IPS-18c (cell line): ENCODE measurements around the gene CNNM2.
"Not testable (repeated sequence)": the region's sequence is repeated elsewhere in the genome, so short reads cannot be mapped to it uniquely, and the experiment has no call there.

ENCODE experiments used
- H3K4me3 ChIP-seq: 2 replicates; pipeline ENCODE4 v1.7.0; 2013; ENCODE audit warnings: low read depth, mild to moderate bottlenecking, low read length, moderate library complexity; ENCODE audit not compliant: insufficient read depth
- H3K9me3 ChIP-seq: one replicate; pipeline ENCODE4 v1.6.1; 2013; ENCODE audit warnings: mild to moderate bottlenecking, low read length, moderate library complexity; ENCODE audit not compliant: control insufficient read depth, insufficient read depth

The CNNM2 gene

DNA sequence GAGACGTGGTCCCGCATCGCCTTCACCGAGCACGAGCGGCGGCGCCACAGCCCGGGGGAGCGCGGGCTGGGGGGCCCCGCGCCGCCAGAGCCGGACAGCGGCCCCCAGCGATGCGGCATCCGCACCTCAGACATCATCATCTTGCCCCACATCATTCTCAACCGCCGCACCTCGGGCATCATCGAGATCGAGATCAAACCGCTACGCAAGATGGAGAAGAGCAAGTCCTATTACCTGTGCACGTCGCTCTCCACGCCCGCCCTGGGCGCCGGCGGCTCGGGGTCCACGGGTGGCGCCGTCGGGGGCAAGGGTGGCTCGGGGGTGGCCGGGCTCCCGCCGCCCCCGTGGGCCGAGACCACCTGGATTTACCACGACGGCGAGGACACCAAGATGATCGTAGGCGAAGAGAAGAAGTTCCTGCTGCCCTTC is 737 bp downstream of the CNNM2 start:
- peak overlapping the region; percentile 99 for H3K4me3 ChIP-seq

DNA sequence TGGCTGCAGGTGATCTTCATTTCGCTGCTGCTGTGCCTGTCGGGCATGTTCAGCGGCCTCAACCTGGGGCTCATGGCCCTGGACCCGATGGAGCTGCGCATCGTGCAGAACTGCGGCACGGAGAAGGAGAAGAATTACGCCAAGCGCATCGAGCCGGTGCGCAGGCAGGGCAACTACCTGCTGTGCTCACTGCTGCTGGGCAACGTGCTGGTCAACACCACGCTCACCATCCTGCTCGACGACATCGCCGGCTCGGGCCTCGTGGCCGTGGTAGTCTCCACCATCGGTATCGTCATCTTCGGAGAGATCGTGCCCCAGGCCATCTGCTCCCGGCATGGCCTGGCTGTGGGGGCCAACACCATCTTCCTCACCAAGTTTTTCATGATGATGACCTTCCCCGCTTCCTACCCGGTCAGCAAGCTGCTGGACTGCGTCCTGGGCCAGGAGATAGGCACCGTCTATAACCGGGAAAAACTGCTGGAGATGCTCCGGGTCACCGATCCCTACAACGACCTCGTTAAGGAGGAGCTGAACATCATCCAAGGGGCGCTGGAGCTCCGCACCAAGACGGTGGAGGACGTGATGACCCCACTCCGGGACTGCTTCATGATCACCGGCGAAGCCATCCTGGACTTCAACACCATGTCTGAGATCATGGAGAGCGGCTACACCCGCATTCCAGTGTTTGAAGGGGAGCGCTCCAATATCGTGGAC is 1.3 kb downstream of the CNNM2 start:
- H3K4me3 ChIP-seq, result peak overlapping the region; percentile 99
- H3K9me3 ChIP-seq, result no peaks in the 10 kb centered on the region

More for the DNA sequence above, 737 bp downstream of the CNNM2 start:
- H3K9me3 ChIP-seq, result no peaks in the 10 kb centered on the region

DNA sequence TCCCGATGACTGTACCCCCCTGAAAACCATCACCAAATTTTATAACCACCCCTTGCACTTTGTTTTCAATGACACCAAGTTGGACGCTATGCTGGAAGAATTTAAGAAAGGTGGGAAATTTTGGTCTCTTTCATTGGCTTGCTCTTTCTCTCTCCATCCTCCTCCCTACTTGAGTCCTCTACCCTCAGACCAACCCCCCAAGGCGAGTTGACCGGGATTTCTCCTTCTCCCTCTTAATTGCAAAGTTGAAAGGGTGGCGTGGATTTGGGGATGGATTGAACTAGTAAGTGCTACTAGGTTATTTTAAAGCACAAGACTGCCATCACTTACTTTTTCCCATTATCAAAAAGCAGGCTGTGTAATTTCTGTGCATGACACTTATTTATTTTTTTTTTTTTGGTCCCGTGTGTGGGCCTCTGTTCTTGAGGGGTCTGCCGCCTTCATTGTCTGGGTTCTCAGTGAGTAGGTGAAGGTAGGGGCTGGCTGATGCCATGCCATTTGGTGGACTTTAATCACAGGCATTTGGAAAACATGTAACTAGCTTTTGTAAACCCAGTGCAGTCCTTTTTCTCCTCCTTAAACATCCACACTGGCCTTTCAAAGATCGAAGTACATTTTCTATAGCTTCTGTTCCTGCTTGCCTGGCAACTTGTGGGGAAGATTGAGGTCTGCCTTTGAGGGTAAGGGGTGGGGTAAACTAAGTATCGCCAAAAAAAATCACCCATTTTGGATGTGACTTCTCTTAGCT is 2.1 kb downstream of the CNNM2 start:
- Histone ChIP-seq H3K9me3 (no peaks in the 10 kb centered on the region), H3K4me3 (peak overlapping the region; percentile 99)

DNA sequence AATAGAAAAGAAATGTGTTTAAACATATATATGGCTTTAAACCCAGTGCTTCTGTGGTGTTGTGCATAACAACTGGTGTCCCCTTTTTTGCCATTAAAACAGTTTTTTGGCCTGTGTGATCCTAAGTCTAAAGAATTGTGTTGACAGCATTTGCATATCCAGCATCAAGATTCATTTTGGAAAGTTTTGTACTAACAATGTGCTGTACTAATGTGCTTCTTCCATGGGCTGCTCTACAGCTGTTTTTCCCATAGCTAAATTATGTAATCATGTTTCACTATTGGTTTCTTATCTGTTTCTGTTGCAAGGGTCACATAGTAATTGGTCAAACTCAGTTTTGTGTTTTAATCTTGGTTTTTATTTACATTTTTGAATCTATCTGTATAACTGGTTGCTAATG is 5.5 kb downstream of the CNNM2 start:
- H3K9me3 ChIP-seq, result no peaks in the 10 kb centered on the region
- no peak overlapping the region for H3K4me3 ChIP-seq

DNA sequence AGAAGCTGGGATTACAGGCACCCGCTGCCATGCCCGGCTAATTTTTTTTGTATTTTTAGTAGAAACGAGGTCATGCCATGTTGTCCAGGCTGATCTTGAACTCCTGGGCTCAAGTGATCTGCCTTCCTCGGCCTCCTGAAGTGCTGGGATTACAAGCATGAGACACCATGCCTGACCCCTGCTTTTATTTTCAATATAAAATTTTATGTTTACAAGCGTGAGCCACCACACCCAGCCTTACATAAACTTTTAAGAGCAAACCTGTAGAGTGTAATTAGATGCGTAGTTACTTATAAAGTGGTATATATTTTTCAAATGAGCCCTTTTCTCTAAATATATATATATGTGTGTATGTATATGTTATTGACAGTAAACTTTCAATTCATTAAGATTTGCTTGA is 8.7 kb downstream of the CNNM2 start:
- peaks cover 4% of the 10 kb centered on the region for H3K9me3 ChIP-seq
- no peak overlapping the region for H3K4me3 ChIP-seq

DNA sequence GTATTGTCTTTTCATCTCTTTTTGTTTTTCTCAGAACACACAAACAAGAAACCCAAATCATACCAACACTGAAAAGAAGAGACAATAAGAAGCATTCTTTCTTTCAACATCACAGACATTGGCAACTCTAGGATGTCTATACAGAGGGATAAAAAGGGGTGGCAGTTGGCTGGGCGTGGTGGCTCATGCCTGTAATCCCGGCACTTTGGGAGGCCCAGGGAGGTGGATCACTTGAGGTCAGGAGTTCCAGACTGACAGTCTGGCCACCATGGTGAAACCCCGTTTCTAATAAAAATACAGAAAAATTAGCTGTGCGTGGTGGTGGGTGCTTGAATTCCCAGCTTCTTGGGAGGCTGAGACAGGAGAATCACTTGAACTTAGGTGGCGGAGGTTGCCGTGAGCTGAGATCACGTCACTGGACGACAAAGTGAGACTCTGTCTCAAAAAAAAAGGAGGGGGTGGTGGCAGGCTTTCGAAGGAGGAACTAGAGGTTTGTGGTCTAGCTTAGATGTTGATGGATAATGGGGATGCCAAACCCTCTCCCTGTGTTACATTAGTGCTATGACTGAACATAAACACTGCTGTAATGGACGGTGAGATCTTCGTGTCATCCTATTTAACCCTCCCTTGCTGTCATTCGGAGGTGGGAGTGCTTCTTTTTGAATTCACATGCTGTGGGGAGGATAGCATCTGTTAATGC is 9.4 kb downstream of the CNNM2 start:
- Histone ChIP-seq H3K9me3 (peaks cover 4% of the 10 kb centered on the region), H3K4me3 (no peak overlapping the region)

DNA sequence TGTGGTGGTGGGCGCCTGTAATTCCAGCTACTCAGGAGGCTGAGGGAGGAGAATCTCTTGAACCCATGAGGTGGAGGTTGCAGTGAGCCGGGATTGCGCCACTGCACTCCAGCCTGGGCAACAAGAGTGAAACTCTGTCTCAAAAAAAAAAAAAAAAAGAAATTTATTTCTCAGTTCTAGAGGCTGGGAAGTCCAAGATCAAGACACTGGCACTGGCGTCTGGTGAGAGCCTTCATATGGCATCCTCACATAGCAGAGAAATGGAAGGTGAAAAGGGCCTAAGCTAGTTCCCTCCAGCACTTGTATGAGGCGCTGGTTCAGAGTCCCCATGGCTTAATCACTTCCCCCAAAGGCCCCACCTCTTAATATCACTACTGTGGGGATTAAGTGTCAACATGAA is 10.3 kb downstream of the CNNM2 start:
- not testable (repeated sequence) for H3K9me3 ChIP-seq

DNA sequence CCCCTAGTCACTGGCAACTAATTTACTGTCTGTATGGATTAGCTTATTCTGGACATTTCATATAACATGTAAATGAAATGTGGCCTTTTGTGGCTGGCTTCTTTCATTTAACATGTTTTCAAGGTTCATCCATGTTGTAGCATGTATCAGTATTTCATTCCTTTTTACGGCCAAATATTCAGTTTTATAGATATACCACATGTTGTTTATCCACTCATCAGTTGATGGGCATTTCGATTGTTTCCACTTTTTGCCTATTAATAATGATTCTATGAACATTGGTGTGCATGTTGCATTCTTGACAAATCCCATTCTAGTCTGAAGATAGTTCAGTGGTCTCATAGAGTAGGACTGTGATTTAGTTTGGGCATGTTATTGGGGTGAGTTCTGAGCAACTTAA is 12.6 kb downstream of the CNNM2 start:
- H3K9me3 ChIP-seq, result peaks cover 4% of the 10 kb centered on the region
- no peak overlapping the region for H3K4me3 ChIP-seq

More for the DNA sequence above, 10.3 kb downstream of the CNNM2 start:
- not testable (repeated sequence) for H3K4me3 ChIP-seq

DNA sequence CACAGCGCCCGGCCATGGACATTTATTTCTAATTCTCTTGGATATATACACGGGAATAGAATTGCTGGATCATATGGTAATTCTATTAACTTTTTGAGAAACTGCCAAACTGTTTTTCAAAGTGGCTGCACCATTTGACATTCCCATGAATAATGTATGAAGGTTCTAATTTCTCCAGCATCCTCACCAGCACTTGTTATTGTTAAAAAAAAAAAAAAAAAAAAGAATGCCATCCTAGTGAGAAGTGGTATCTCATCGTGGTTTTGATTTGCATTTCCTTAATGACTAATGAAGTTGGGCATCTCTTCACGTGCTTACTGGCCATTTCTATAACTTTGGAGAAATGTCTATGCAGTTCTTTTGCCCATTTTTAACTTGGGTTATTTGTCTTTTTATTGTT is 13.5 kb downstream of the CNNM2 start:
- peaks cover 4% of the 10 kb centered on the region for H3K9me3 ChIP-seq
- H3K4me3 ChIP-seq, result no peak overlapping the region

DNA sequence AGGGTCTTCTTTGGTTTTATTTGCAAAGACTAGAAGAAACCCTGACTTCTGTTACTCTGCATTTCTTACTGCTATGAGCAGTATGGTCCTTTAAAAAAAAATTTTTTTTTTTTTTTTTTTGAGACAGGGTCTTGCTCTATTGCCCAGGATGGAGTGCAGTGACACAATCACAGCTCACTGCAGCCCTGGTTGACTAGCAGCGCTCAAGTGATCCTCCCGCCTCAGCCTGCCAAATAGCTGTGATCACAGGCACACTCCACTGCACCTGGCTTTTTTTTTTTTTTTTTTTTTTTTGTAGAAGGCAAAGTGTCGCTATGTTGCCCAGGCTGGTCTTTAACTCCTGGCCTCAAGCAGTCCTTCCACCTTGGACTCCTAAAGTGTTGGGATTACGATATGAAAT is 17.4 kb downstream of the CNNM2 start:
- peaks cover 4% of the 10 kb centered on the region for H3K9me3 ChIP-seq
- H3K4me3 ChIP-seq, result no peak overlapping the region

DNA sequence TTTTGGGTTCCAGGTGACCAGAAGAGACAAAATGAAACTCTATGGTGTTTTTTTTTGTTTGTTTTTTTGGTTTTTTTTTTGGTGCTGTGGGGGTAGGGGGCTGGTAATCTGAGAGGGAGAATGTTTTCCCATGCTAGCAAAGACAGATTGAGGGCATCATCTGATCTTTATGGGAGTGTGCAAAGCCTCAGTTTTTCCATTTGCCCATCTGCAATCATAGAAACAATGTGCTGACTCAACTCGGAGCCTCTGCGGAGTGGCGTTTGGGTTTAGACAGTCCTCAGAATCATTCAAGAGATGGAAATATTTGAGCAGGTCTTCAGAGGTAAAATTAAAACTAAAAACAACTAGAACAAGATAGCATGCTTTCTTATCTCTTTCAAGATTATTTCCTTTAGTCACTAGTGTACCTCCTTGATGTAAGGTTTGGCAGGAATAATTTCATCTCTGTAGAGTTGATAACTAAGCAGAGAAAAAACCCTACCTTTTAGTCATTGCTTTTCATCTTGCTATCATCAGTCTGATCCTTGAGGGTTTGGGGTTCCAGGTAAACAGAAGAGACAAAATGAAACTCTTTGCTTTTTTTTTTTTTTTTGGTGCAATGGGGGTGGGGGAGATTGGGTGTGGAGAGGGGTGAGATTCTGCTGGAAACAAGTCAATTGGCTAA is 18.0 kb downstream of the CNNM2 start:
- H3K4me3 ChIP-seq, result no peak overlapping the region

DNA sequence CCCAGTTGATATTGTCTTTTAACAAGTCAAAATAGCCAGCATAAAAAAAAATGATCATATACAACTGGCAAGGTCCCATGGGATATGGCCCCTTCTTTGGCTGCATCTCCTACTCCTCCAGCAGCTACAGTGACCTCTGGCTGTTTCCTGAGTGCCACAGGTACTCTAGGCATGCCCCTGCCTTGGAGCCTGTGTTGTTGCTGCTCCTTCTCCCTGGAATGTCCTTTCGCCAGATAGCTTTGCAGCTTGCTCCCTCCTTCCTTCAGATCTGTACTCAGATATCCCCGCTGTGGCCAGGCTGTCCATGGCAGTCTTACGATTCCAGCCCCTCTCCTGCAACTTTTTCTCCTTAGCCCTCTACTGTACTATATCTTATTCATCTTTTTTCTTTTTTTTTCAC is 23.3 kb downstream of the CNNM2 start:
- H3K4me3 ChIP-seq, result no peak overlapping the region
- no peaks in the 10 kb centered on the region for H3K9me3 ChIP-seq

More for the DNA sequence above, 18.0 kb downstream of the CNNM2 start:
- H3K9me3 ChIP-seq, result peaks cover 1% of the 10 kb centered on the region

DNA sequence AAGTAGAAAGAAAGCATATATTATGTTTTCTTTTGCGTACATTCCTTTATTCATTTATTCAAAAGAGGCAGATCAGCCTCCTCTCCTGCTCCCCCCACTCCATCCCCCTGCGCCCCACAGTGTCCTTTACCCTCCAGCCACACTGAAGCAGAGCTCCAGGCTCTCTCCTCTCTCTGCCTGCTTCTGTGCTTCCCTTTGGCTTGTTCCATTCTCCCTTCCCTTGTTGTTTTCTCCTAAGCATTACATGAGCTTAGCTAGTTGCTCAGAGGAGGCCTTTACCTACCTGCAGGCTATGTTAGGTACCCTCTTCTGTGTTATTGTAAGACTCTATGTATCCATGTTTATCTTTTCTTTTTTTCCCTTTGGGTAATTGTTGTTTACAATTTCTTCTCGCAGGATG is 27.4 kb downstream of the CNNM2 start:
- Histone ChIP-seq H3K9me3 (no peaks in the 10 kb centered on the region), H3K4me3 (no peak overlapping the region)

DNA sequence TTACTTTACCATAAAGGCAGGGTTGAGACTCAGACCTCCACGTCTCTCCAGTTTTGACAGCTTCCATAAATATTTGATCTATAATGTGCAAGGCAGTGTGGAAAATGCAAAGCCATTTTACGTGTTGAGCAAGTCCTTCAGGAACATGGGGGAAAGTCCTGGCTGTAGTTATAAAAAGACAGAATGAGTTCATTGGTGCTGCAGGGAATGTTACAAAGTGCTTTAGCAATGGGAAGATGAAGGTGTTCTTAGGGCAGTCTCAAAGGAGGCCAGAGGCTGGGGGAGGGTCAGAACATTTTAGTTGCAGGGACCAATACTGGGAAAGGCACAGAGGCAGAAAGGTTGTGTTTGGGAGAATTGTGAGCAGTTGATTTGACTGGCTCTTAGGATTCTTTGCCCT is 27.9 kb downstream of the CNNM2 start:
- Histone ChIP-seq H3K4me3 (no peak overlapping the region), H3K9me3 (no peaks in the 10 kb centered on the region)

DNA sequence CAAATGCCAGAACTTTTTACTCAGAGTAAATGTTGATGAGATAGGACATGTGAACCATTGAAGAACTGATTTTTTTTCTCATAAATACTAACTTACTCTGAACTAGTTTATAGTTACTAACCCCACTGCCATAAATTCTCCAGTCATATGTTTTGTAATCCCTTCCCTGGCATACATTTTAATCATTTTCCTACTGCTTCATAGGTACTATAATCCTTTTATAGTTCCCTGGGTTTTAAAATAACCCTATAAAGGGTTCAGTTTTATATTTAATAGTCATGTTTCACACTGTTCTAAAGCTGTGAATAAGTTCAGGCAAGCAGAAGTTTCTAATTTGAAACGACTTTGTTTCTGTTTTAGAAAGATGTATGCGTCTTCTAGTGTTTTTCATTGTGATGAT is 28.9 kb downstream of the CNNM2 start:
- H3K9me3 ChIP-seq, result no peaks in the 10 kb centered on the region
- H3K4me3 ChIP-seq, result no peak overlapping the region

DNA sequence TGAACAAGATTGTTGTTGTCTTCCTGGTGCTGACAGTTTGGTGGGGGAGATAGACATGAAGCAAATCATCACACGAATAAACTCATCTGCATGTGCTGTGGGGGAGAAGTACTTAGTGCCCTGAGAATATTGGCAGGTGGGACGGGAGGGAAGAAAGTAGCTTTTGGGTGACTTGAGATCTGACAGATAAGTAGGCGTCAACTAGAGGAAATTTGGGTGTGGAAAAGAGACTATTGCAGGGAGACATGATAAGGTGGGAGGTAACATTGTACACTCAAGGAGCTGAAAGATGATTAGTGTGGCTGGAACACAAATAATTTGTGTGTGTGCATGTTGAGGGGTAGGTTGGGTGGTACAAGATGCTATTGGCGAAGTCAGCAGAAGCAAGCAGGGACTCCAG is 30.1 kb downstream of the CNNM2 start:
- no peaks in the 10 kb centered on the region for H3K9me3 ChIP-seq
- no peak overlapping the region for H3K4me3 ChIP-seq

DNA sequence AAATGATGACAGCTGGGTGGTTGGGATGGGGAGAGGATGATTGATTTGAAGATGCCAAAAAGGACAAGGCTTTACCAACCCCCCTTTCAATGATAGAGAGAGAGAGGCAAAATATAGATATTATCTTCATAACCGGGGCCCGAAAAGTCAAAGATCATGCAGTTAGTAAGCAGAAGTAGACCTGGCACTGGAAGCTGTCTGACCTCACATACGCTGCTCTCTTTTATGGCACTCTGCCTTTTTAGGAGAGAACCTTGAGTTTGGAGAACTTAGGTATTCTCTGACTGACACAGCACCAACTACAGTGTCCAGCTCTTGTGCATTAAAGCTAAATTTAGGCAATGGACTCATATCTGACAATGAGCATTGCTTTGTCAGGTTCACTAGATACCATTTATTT is 30.7 kb downstream of the CNNM2 start:
- Histone ChIP-seq H3K9me3 (no peaks in the 10 kb centered on the region), H3K4me3 (no peak overlapping the region)
